ENCODE results near the gene ICOSLG.
"Not testable (repeated sequence)": the region's sequence is repeated elsewhere in the genome, so short reads cannot be mapped to it uniquely, and the experiment has no call there.

Gene ICOSLG

DNA sequence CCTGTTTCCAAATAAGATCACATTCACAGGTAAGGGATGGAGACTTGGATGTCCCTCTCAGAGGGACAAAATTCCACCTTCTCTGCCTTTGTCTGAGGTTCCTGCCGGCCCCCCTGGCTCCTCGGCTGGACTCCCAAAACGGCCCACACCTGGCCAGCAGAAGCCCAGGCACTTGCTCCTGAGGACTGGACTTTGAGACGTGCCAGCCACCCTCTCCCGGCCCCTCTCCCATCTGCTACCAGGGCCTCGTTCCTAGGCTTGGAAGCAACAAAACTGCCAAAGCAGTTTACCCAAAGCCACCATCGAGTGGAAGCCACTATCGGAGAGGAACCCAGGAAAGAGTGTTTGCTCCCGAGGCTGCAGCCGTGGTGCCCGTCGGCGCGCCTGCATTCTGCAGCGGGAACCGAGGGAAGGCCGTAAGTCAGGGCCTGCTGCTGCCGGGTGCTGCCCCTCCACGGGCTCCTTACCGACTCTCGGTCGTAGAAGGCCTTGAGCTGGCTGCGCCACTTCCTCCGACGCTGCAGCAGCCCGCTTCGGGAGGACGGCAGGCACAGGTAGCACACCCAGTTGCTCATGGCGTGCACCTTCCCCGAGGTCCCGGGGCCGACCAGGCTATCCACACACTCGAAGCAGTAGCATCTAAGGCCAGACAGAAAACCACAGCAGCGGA is 17.4 kb upstream of the ICOSLG start:
- H3K4me3 ChIP-seq (ENCODE audit: low read depth, low read length) = no peak overlapping the region
- TF ChIP-seq, protein P1, sequence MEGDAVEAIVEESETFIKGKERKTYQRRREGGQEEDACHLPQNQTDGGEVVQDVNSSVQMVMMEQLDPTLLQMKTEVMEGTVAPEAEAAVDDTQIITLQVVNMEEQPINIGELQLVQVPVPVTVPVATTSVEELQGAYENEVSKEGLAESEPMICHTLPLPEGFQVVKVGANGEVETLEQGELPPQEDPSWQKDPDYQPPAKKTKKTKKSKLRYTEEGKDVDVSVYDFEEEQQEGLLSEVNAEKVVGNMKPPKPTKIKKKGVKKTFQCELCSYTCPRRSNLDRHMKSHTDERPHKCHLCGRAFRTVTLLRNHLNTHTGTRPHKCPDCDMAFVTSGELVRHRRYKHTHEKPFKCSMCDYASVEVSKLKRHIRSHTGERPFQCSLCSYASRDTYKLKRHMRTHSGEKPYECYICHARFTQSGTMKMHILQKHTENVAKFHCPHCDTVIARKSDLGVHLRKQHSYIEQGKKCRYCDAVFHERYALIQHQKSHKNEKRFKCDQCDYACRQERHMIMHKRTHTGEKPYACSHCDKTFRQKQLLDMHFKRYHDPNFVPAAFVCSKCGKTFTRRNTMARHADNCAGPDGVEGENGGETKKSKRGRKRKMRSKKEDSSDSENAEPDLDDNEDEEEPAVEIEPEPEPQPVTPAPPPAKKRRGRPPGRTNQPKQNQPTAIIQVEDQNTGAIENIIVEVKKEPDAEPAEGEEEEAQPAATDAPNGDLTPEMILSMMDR (IDR thresholded peaks at IDR 0.05; ENCODE audit: control insufficient read depth, extremely low read depth, insufficient read depth) = no peak
- DNase-seq (ENCODE audit: low read depth) = no peak

DNA sequence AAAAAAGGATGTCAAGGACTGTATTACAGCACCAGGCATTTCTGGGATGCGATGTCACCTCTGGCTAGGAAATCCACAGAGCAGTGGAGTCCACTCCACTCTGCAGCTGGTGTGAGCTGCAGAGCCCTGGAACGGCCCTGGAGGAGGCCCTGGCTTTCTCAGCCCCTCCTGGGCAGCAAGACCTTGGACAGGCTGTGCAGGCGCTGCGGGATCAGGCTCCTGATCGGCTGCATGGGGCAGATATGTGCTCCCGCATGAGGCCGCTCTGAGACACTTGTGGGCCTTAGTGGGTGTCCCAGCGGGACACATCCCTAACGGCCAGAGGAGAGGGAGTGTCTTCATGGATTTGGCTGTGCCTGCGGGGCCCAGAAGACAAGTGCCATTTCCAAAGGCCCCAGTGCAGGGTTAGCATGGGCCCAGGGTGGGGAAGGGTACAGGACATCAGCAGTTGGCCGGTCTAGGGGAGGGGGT is 14.8 kb upstream of the ICOSLG start:
- TF ChIP-seq, protein P1 (IDR thresholded peaks at IDR 0.05; ENCODE audit: control insufficient read depth, extremely low read depth, insufficient read depth) = no peak
- no peak for DNase-seq (ENCODE audit: low read depth)
- no peak overlapping the region for H3K4me3 ChIP-seq (ENCODE audit: low read depth, low read length)

DNA sequence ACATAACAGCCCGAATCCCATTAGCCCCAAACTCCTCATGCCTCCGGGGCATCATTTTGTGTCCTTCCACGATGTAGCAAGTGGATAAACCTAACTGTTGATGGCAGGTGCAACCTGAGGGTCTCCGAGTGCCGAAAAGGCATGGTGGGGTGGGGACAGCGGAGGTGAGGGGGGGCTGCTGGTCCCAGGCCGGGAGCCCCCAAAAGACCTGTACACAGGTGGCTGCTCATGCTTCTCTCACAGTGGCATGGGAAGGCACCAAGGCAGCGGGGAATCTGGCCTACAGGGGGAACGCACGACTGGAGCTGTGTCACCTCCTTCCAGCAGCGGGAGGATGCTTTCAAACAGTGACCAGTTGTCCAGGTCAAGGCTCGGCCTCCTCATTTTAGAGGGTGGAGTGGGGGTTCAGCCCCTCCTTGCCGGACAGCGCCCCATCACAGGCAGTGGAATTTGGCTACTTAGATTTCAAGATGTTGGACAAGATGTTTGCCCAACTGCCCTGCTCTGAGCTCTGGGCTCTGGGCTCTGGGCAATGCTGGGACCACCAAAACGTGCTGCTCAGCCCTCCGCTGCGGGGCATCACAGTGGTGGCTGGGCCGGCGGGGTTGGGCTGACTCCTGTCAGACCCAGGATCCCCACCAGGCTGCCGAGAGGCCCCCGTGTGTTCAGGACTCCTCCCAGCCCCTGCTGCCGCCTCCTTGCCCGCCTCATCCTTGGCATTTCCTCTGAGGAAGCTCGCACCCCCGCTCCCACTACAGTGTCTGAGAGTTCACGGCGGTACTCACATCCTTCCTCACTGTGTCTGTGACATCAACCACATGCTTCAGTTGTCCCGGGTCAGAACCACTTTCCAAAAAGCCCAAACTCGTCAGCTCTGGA is 13.3 kb upstream of the ICOSLG start:
- TF ChIP-seq, protein P1 (IDR thresholded peaks at IDR 0.05; ENCODE audit: control insufficient read depth, extremely low read depth, insufficient read depth) = no peak
- H3K4me3 ChIP-seq (ENCODE audit: low read depth, low read length) = no peak overlapping the region
- no peak for DNase-seq (ENCODE audit: low read depth)

DNA sequence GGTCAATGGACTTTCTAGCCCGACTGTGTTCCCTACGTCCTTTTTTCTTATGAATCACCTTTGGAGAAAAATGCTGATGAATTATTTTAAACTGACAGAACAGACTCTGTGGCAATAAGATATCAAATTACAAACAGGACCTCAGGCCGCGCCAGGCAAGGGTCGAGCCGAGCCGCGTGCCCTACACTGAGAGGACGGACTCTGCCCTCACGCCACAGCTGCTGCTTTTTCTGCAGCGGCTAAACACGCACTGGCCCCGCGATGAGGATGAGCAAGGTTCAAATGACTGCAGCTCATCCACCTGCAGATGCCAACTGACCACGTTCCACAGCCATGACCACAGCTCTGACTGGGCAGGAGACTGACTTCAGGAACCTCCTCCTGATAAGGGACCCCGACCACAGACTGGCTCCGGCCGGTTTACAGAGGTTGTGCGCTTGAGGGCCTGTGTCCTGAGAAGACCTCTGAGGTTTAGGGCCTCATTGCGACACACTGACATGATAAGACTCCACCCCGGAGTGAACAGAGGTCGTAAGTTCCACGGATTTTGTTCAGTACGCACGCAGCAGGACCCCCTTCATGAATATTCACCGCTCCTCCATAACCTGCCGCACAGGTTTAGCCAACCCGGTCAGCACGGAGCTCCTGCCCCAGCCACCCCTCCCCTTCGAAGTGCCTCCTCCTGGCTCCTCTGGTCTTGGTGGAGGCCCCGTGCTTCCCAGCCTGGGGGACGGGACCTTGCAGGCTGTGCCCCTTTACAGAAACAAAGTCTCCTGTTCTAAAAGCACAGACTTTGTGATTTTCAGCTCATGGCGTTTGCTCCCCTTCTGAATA is 8.7 kb upstream of the ICOSLG start:
- not testable (repeated sequence) for H3K4me3 ChIP-seq (ENCODE audit: low read depth, low read length); DNase-seq (ENCODE audit: low read depth)

DNA sequence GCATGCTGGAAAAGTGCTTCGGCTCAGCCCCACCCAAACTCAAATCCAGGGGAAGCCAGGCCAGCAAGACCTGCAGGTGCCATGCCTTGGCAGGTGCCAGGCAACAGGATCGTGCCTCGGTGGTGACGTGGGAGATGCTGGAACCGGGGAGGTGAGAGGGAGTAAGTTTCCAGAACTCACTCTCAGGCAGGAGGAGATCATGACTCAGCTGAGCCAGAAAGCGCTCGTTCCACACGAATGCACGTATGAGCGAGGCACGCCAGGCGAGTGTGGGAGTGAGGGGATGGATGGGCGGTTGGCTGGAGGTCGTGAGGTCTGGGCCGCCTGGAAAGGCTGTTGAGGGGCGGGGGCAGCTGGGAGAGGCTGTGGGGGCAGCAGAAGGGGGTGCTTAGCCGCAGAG is 7.2 kb upstream of the ICOSLG start:
- H3K4me3 ChIP-seq (ENCODE audit: low read depth, low read length); DNase-seq (ENCODE audit: low read depth): not testable (repeated sequence)

DNA sequence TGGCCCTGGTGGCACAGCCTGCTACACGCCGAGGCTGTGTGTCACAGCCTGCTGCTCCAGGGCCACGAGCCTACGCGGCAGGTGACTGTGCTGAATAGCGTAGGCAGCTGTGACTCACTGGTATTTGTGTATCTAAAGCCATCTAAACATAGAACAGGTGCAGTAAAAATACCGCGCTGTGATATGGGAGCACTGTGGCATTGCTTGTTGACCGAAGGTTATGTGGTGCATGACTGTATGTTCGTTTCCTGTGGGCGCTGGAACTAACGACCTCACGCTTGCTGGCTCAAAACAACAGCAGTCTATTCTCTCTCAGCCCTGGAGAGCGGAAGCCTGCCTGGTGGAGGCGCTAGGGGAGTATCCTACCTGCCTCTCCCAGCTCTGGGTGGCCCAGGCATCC is 3.2 kb upstream of the ICOSLG start:
- H3K4me3 ChIP-seq (ENCODE audit: low read depth, low read length); DNase-seq (ENCODE audit: low read depth): not testable (repeated sequence)

DNA sequence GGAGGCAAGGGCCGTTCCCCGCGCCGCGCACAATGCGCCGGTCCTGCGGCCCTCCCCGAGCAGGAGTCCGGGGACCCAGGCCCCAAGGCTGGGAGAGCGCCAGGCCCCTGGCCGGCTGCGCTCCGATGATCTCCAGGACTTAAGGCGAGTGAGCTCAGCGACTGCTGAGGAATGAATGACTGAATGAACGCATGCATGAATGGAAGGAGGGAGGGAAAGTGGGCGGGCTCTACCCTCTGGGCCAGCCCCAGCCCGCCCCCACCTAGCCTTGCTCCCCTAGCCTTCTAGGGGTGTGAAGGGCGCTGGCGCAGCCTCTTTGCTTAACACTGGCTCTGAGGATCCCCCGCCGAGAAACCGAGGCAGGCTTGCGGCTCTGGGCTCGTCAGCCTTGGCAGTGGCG is 538 bp upstream of the ICOSLG start:
- not testable (repeated sequence) for DNase-seq (ENCODE audit: low read depth)

DNA sequence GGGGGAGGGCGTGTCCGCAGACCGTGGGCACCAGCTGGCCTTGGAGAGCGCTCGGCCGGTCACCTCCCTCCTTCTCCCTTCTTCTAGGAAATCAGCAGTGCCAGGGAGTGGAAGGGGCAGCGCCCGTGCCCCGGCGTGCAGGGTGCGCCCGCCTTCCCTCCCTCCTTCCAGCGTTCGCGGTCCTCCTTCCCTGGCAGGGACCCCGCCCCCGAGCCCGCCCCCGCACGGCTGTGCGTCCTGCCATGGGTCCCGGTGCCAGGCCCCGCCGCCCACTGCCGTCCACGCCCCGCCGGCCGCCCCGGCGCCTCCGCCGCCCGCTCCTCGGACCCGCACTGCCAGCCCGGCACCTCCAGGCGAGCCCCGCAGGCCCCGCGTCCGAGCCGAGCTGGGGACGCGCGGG is 390 bp downstream of the ICOSLG start:
- not testable (repeated sequence) for DNase-seq (ENCODE audit: low read depth); H3K4me3 ChIP-seq (ENCODE audit: low read depth, low read length)

More for the DNA sequence above, 538 bp upstream of the ICOSLG start:
- H3K4me3 ChIP-seq (ENCODE audit: low read depth, low read length) = not testable (repeated sequence)

DNA sequence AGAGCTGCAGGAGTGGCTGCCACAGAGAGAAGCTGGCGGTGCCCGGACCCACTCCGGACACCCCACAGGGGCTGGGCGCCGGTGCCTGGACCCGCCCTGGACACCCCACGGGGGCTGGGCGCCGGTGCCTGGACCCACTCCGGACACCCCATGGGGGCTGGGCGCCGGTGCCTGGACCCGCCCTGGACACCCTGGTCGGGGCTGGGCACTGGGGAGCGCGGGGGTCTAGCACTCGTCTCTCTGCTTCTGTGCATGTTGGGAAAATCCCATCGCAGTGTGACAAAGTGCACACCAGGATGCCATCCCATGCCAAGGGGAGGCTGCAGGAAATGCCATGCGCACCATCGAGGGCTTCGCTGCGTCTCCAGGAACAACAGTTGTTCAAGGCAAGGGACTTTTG is 11.2 kb downstream of the ICOSLG start:
- DNase-seq (ENCODE audit: low read depth) = not testable (repeated sequence)

DNA sequence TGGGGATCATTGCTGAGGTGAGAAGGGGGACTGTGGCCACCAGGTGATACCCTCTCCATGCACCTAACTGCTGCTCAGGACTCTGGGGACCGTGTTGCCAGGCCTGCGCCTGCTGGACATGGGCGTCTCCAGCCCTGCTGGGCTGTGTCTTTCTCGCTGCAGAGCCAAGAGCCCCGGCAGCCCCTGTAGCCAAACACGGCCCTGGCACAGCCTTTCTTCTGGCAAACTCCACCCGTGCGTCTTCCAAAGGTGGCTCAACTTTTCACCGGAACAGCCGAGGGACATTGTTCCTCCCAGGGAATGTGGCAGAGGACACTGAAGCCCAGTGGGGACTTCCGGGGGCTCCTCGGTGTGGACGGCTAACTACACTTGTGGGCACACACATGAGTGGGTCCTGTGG is 12.6 kb downstream of the ICOSLG start:
- not testable (repeated sequence) for DNase-seq (ENCODE audit: low read depth)

More for the DNA sequence above, 11.2 kb downstream of the ICOSLG start:
- not testable (repeated sequence) for H3K4me3 ChIP-seq (ENCODE audit: low read depth, low read length)

DNA sequence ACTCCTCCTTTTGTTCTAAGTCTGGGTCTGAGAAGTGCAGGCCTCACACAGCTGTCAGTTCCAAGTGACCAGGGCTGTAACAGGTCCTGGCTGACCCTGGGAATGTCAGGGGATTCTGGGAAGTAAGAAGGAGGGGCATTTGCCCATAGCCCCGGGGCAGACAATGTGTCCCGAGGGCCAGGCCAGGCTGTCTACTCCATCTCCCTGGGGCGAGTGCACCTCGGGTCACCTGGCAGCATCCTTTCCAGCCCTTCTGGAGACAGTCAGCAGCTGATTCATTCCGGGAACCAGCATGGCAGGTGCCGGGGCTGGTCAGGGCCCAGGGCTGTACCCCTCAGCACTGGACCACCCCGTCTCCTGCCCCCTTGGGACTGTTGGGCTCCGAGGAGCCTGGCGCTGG is 13.1 kb downstream of the ICOSLG start:
- H3K4me3 ChIP-seq (ENCODE audit: low read depth, low read length); DNase-seq (ENCODE audit: low read depth): not testable (repeated sequence)

More for the DNA sequence above, 12.6 kb downstream of the ICOSLG start:
- not testable (repeated sequence) for H3K4me3 ChIP-seq (ENCODE audit: low read depth, low read length)

DNA sequence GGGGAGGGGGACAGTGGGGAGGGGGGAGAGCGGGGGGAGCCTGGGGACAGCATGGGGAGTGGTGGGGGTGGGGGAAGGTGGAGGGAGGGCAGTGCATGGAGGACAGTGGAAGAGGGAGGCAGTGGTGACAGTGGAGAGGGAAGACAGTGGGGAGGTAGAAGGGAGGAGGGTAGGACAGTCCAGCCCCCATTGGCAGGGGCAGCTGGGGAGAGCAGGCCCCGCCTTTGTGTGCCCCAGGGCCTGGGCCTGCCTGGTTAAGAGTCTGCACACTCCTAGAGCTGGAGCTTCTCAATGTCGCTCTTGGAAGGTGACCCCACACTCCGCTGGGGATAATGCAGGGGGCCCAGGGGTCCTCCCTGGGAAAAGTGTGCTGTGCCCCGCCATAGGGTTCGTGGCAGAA is 15.1 kb downstream of the ICOSLG start:
- not testable (repeated sequence) for DNase-seq (ENCODE audit: low read depth); H3K4me3 ChIP-seq (ENCODE audit: low read depth, low read length)

DNA sequence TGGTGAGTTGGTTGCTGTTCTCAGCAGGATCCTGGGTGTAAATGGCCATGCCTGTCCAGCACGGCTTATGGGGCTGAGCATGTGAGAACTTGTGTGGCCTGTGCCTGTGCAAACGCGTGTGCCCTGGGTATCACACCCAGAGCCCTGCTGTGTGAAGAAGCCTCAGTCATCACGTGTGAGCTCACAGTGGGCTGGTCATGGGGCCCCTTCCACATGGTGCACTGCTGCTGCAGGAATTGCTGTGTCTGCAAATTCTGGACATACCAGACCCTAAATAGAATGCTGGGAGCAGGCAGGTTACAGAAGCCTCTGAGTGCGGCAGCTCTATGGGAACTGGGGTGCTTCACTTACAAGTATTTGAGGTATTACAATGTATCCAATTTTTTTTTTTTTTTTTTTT is 17.4 kb downstream of the ICOSLG start:
- not testable (repeated sequence) for H3K4me3 ChIP-seq (ENCODE audit: low read depth, low read length); DNase-seq (ENCODE audit: low read depth)

DNA sequence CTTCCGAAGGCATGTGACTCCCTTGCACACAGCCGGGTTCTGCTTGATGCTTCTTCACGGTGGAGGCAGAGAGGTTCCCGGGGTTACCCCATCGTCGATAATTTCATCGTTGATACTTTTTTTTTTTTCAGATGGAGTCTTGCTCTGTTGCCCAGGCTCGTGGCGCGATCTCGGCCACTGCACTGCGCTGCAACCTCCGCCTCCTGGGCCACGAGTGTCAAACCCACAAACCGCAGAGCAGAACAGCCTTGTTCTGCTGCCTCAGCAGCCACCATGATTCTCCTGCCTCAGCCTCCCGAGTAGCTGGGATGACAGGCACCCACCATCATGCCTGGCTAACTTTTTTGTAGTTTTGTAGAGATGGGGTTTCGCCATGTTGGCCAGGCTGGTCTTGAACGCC is 20.1 kb downstream of the ICOSLG start:
- not testable (repeated sequence) for DNase-seq (ENCODE audit: low read depth); H3K4me3 ChIP-seq (ENCODE audit: low read depth, low read length)

DNA sequence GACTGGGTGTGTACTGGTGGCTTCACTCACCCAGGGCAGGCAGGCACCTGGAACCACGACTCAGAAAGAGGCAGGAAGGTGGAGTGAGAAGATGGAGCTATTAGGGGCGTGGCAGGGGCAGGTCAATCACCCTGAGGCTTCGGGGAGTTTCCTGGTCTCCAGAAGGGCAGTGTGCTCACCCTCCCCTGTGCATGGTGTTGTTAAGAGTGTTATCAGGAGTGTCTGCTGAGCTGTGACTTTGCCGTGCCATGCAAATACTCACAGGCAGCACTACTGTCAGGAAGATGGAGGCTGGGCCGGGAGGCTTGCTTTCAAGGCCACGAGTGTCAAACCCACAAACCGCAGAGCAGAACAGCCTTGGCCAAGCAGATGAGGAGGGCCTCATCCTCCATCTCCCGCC is 22.3 kb downstream of the ICOSLG start:
- not testable (repeated sequence) for H3K4me3 ChIP-seq (ENCODE audit: low read depth, low read length); DNase-seq (ENCODE audit: low read depth)

Measured in LNCaP clone FGC (cell line).